GM10266 (cell line): ENCODE data around the gene TNFSF9.
A peak's percentile ranks its signal among the peaks of the same experiment; 100 is the strongest.

Experiments
- DNase-seq: peaks from one replicate; pipeline ENCODE4 v3.0.0; 2012; ENCODE audit errors: extremely low spot score
- CTCF ChIP-seq: IDR thresholded peaks from 2 replicates; pipeline ENCODE4 v1.5.1; 2012; ENCODE audit warnings: mild to moderate bottlenecking, low read depth; ENCODE audit not compliant: control insufficient read depth, insufficient read depth; ENCODE audit errors: missing control alignments

Gene TNFSF9

DNA sequence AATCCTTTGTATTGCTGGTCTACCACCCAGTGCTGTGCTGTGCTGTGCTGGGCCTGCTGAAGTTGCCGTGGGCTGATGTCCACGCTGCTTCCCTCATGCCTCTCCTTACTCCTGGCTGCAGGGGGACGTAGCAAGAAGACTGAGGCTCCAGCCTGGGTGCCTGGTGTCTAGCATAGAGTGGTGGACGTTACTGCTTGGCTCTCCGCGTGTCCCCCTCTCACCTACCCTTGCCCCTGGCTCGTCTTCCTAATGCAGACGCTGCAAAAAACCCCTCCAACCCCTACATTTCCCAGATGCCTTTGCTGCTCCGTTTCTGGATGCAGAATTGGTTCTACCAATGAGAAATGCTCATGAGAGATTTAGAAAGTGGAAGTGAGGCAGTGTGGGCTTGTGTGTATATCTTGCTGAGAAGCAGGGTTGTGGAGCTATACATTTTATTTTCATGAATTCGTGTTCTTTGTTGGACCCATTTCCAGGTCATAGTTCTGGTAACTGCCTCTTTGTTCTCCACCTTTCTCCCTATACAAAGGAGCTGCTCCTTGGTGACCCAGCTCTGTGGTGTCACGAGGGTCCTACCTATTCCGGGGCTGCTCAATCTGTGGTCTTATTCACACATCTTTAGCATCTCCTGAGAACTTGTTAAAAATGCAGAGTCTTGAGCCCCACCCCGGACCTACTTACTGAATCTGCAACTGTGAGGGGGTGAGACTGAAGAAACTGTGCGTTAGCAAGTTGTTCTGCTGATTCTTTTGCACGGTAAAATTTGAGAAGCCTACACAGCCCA lies 41.4 kb upstream of the TNFSF9 start:
- TF ChIP-seq CTCF, result no peak
- peak; percentile 84 for DNase-seq

DNA sequence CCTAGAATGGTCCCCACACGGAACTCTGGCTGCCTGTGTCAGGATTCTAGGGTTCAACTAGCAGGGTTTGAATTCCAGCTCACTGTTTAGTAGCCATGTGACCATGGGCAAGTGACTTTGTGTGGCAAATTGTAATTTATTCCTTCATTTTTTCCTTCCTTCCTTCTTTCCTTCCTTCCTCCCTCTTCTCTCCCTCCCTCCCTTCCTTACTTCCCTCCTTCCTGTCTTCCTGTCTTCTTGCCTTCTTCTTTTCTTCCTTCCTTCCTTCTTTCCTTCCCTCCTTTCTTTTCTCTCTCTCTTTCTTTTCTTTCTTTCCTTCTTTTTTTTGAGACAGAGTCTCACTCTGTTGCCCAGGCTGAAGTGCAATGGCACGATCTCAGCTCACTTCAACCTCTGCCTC lies 40.7 kb upstream of the TNFSF9 start:
- no peak for TF ChIP-seq CTCF
- DNase-seq, result no peak

DNA sequence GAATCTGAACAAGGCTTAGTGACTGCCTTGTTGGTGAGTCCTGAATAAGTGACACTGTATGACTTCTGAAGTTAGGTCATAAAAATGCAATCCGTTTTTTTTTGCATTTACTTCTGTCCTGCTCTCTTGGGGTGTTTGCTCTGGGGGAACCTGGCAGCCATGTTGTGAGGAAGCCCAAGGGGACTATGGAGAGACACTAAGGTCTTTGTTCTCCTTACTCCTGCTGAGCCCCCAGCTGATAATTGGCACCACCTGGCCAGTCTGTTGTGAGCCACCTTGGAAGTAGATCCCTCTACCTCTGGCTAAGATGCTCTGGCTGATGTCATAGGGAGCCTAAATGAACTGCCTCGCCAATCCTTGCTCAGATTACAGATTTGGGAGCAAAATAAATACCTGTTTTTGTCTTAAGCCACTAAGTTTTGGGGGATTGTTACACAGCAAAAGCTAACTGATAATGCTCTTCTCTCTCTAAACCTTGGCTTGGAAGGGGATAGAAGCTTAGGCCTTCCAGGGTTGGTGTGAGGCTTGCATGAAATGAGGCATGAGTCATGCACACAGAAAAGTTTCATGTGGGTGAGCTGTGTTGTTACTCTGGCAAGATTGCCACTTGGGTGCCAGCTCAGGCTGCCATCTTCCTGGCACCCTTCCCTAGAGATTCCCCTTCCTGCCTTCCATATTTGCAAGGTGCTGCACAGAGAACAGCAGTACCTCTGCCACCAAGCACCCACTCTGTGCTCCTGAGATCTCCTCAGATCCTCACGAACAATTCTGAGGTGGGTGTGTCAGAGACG lies 38.8 kb upstream of the TNFSF9 start:
- no peak for TF ChIP-seq CTCF
- DNase-seq, result peak; percentile 3

GRCh38 chr19:6494438-6495036 lies 36.3 kb upstream of the TNFSF9 start:
- DNase-seq, result peak; percentile 3

GRCh38 chr19:6495947-6496346 lies 34.9 kb upstream of the TNFSF9 start:
- peak; percentile 12 for DNase-seq
- TF ChIP-seq CTCF, result no peak

More at GRCh38 chr19:6494438-6495036, 36.3 kb upstream of the TNFSF9 start:
- no peak for TF ChIP-seq CTCF

DNA sequence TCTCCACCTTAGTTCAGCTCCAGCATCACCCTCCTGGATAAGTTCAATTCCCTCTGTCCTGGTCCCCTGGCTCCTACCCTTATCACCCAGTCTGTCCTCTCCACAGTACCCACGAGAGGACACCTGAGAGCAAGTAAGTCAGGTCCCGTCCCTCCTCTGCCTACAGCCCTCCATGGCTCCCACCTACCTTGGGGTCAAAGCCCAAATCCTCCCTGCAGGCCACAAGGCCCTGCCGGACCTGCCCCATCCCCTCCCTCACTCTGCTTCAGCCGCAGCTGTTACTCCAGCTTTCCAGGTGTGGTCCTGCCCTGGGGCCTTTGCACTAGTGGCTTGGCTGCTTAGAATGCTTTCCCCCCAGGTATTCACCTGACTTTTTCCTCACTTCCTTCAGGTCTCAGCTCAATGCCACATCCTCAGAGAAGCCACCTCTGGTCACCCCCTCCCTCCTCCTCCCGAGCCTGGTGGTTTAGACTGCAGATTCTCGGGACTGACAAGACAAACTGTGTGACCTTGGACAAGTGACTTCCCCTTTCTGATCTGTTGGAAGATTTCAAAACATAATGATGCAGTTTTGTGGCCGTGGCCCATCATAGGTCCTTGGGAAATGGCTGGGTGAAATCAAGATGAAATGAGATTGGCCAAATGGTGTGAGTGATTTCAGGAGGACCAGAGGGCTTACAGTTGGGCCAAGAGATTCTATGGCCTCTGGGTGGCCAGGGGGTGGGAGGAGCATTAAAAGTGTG lies 32.4 kb upstream of the TNFSF9 start:
- no peak for TF ChIP-seq CTCF
- no peak for DNase-seq
